H1 (cell line): Measurements from ENCODE around the gene MYBL2. TPM values are rescaled to one million over a fixed set of nuclear protein-coding genes. Genes with fewer than 3 reads are reported as not detected.
A peak's percentile ranks its signal among the peaks of the same experiment; 100 is the strongest.

Source experiments
- CTCF ChIA-PET: fragments of 300-600 bp; sonication (Branson Sonifier 250); formaldehyde crosslinking; loops from one replicate; lab custom pipeline; 2021; ENCODE audit not compliant: partially characterized antibody; lab: Charles Lee
- POLR2A ChIA-PET: fragments of 300-600 bp; sonication (Branson Sonifier 250); formaldehyde crosslinking; loops from one replicate; lab custom pipeline; 2021; ENCODE audit warnings: inconsistent platforms; ENCODE audit not compliant: partially characterized antibody; lab: Charles Lee
- DNase-seq, 2 experiments: peaks; one replicate each; pipeline versions ENCODE4 v3.0.0 to v3.0.0-alpha.2; 2010 to 2022; ENCODE audit warnings: low spot score in 2 of 2, low read depth in 1 of 2, mixed read lengths in 1 of 2
- FAIRE-seq: peaks from 2 replicates; lab custom pipeline; 2011; peaks lifted over from hg19 to GRCh38; lab: Jason Lieb, UNC
- H2AFZ ChIP-seq: 2 replicates; pipeline ENCODE4 v1.8.1; 2012; ENCODE audit warnings: low read length, inconsistent platforms
- H2AK5ac ChIP-seq: 2 replicates; pipeline ENCODE4 v1.6.1; 2013; ENCODE audit warnings: low read depth, low read length
- H2BK120ac ChIP-seq: replicated peaks from 2 replicates; pipeline ENCODE3; 2013; ENCODE audit warnings: low read depth, low read length, inconsistent platforms
- H2BK12ac ChIP-seq: 2 replicates; pipeline ENCODE4 v1.6.1; 2013; ENCODE audit warnings: low read depth, low read length
- H2BK15ac ChIP-seq: 2 replicates; pipeline ENCODE4 v1.6.1; 2013; ENCODE audit warnings: low read length
- H2BK20ac ChIP-seq: 2 replicates; pipeline ENCODE4 v1.6.1; 2013; ENCODE audit warnings: low read length
- H2BK5ac ChIP-seq: 2 replicates; pipeline ENCODE4 v1.6.1; 2013; ENCODE audit warnings: low read depth, low read length
- H3K14ac ChIP-seq: 2 replicates; pipeline ENCODE4 v1.6.1; 2013; ENCODE audit warnings: inconsistent platforms; ENCODE audit not compliant: insufficient read length
- H3K18ac ChIP-seq: 2 replicates; pipeline ENCODE4 v1.6.1; 2013; ENCODE audit warnings: low read length; ENCODE audit errors: extremely low read depth
- H3K23ac ChIP-seq: 2 replicates; pipeline ENCODE4 v1.6.1; 2013; ENCODE audit warnings: inconsistent platforms; ENCODE audit not compliant: insufficient read length
- H3K23me2 ChIP-seq: 2 replicates; pipeline ENCODE4 v1.6.1; 2013; ENCODE audit warnings: low read depth, low read length
- H3K27ac ChIP-seq: 2 replicates; pipeline ENCODE4 v1.6.1; 2011; ENCODE audit warnings: low read depth, low read length, inconsistent platforms
- H3K27me3 ChIP-seq, 4 experiments: replicated peaks in 1 of 4; 1 replicate in 1 of 4; 2 replicates in 3 of 4; pipeline versions ENCODE4 v1.6.1 to v1.8.1; 2011 to 2013; ENCODE audit warnings: low read length in 3 of 4, mild to moderate bottlenecking in 3 of 4, inconsistent platforms in 2 of 4, mixed read lengths in 2 of 4, moderate library complexity in 1 of 4; ENCODE audit not compliant: control insufficient read depth in 3 of 4, insufficient read depth in 3 of 4; ENCODE audit errors: extremely low read depth in 1 of 4
- H3K36me3 ChIP-seq, 4 experiments: 2 replicates each; pipeline versions ENCODE4 v1.6.1 to v1.8.1; 2011 to 2013; ENCODE audit warnings: mild to moderate bottlenecking in 4 of 4, low read length in 3 of 4, moderate library complexity in 2 of 4, control low read depth in 1 of 4, inconsistent platforms in 1 of 4; ENCODE audit not compliant: insufficient read depth in 4 of 4, control insufficient read depth in 2 of 4
- H3K4ac ChIP-seq: replicated peaks from 2 replicates; pipeline ENCODE3; 2013; ENCODE audit warnings: low read length, low read depth, mixed read lengths, inconsistent platforms; ENCODE audit not compliant: insufficient read length
- H3K4me1 ChIP-seq, 4 experiments: replicated peaks in 1 of 4; 1 replicate in 1 of 4; 2 replicates in 3 of 4; pipeline versions ENCODE4 v1.6.1 to v1.8.1; 2011 to 2013; ENCODE audit warnings: low read length in 3 of 4, inconsistent platforms in 2 of 4, mixed read lengths in 1 of 4; ENCODE audit not compliant: insufficient read depth in 4 of 4, control insufficient read depth in 3 of 4
- H3K4me2 ChIP-seq, 2 experiments: 2 replicates each; pipeline versions ENCODE4 v1.6.1 to v1.8.1; 2011 to 2013; ENCODE audit warnings: low read depth in 2 of 2, low read length in 2 of 2, control low read depth in 1 of 2, inconsistent platforms in 1 of 2, mild to moderate bottlenecking in 1 of 2; ENCODE audit not compliant: insufficient read depth in 1 of 2
- H3K4me3 ChIP-seq, 4 experiments: fragments of 200-600, 300-600 bp in 1 of 4; sonication (generic), shearing (Covaris generic), sonication (Bioruptor Twin) in 1 of 4; 2 replicates each; pipeline versions ENCODE4 v1.5.1 to v1.8.1; 2011 to 2016; ENCODE audit warnings: low read length in 4 of 4, low read depth in 3 of 4, control low read depth in 2 of 4, inconsistent platforms in 2 of 4, mild to moderate bottlenecking in 2 of 4, mixed read lengths in 1 of 4, moderate library complexity in 1 of 4; ENCODE audit not compliant: insufficient read depth in 2 of 4; ENCODE audit errors: extremely low read depth in 1 of 4
- H3K56ac ChIP-seq: replicated peaks from 2 replicates; pipeline ENCODE3; 2013; ENCODE audit warnings: low read depth, mild to moderate bottlenecking, mixed read lengths, low read length, inconsistent platforms; ENCODE audit not compliant: insufficient read length
- H3K79me1 ChIP-seq: 2 replicates; pipeline ENCODE4 v1.6.1; 2013; ENCODE audit warnings: low read depth, low read length, control low read depth
- H3K79me2 ChIP-seq, 2 experiments: 2 replicates each; pipeline versions ENCODE4 v1.6.1 to v1.8.1; 2012 to 2013; ENCODE audit warnings: low read length in 2 of 2, mild to moderate bottlenecking in 2 of 2, inconsistent platforms in 1 of 2; ENCODE audit not compliant: insufficient read depth in 2 of 2, control insufficient read depth in 1 of 2
- H3K9ac ChIP-seq, 4 experiments: replicated peaks in 1 of 4; 1 replicate in 1 of 4; 2 replicates in 3 of 4; pipeline versions ENCODE4 v1.6.1 to v1.8.1; 2011 to 2013; ENCODE audit warnings: low read depth in 3 of 4, low read length in 3 of 4, control low read depth in 2 of 4, mild to moderate bottlenecking in 2 of 4, moderate library complexity in 2 of 4, inconsistent platforms in 1 of 4; ENCODE audit errors: extremely low read depth in 1 of 4
- H3K9me3 ChIP-seq, 2 experiments: 2 replicates each; pipeline versions ENCODE4 v1.6.1 to v1.8.1; 2012 to 2013; ENCODE audit warnings: mild to moderate bottlenecking in 2 of 2, moderate library complexity in 2 of 2, control low read depth in 1 of 2, inconsistent platforms in 1 of 2, low read depth in 1 of 2, low read length in 1 of 2, mixed read lengths in 1 of 2; ENCODE audit not compliant: insufficient read depth in 2 of 2
- H4K20me1 ChIP-seq, 2 experiments: replicated peaks in 1 of 2; 2 replicates each; pipeline versions ENCODE3 to v1.8.1; 2011 to 2013; ENCODE audit warnings: inconsistent platforms in 2 of 2, low read length in 2 of 2, mild to moderate bottlenecking in 1 of 2; ENCODE audit not compliant: insufficient read depth in 2 of 2, control insufficient read depth in 1 of 2
- H4K5ac ChIP-seq: 2 replicates; pipeline ENCODE4 v1.6.1; 2013; ENCODE audit warnings: low read length, low read depth, mixed read lengths, inconsistent platforms; ENCODE audit not compliant: insufficient read length
- H4K8ac ChIP-seq: 2 replicates; pipeline ENCODE4 v1.8.0; 2013; ENCODE audit warnings: mild to moderate bottlenecking, moderate library complexity, low read length, inconsistent platforms; ENCODE audit not compliant: insufficient read depth; ENCODE audit errors: extremely low read depth
- H4K91ac ChIP-seq: replicated peaks from 2 replicates; pipeline ENCODE3; 2013; ENCODE audit warnings: low read length, mixed read lengths, inconsistent platforms; ENCODE audit not compliant: insufficient read length
- CBX8 ChIP-seq: fragments of 300-800, 300-1000 bp; sonication (generic); IDR thresholded peaks from 2 replicates; pipeline ENCODE4 v1.7.1; 2016; ENCODE audit warnings: low read depth, low read length, borderline replicate concordance
- WGBS, 2 experiments: shearing (Covaris generic) in 1 of 2; methylation state at CpG; one replicate each; pipeline versions ENCODE4 v1.1.6 to v1.1.7; 2013 to 2015; ENCODE audit warnings: low lambda C conversion rate in 2 of 2, mixed read lengths in 2 of 2, inconsistent platforms in 1 of 2, low coverage in 1 of 2, missing lambda C conversion rate in 1 of 2; ENCODE audit not compliant: insufficient replicate concordance in 2 of 2, insufficient coverage in 1 of 2, insufficient read length in 1 of 2; ENCODE audit errors: extremely low coverage in 1 of 2, missing lambda C conversion rate in 1 of 2; 5-methylcytosine and 5-hydroxymethylcytosine counted together
- polyA plus RNA-seq, 7 experiments: library from polyadenylated mRNA; depleted of rRNA in 3 of 7; stranded (reverse) in 5 of 7; unstranded in 2 of 7; fragments of >200 nt in 5 of 7; fragments of 200-250 nt in 2 of 7; gene quantifications; 1 replicate in 5 of 7; 2 replicates in 1 of 7; 4 replicates in 1 of 7; pipeline versions ENCODE4 v1.2.1 to v1.2.3, GENCODE V29; 2011 to 2013; ENCODE audit warnings: missing spikeins in 2 of 7, mixed read lengths in 2 of 7
- total RNA-seq: library from RNA; stranded (reverse); fragmentation: NEBNext Ultra II Directional; extraction: Animal tissue kit (Norgen Biotek cat#: 25700); gene quantifications from 2 replicates; pipeline ENCODE4 v1.2.1, GENCODE V29; 2021
- TF ChIP-seq, protein P1 (sequence below): IDR thresholded peaks from 2 replicates; pipeline ENCODE4 v1.6.1; 2011; ENCODE audit warnings: low read length, improper control_type of control experiment

MYBL2 gene
- total and polyA plus RNA-seq, 2 of the 8 experiments (the other 6 are each of a cell fraction or from before 2014, with no cell fraction given) = 75.3 to 207 TPM

GRCh38 chr20:43721429-43722152 is 54.7 kb downstream of the MYBL2 start:
- no peak overlapping the region for H2AFZ ChIP-seq

More at GRCh38 chr20:43721429-43722152, 54.7 kb downstream of the MYBL2 start:
- no peak overlapping the region for H3K56ac ChIP-seq
- POLR2A ChIA-PET = interaction anchor here (0.6 to 1.3 kb wide), 4 partner anchors 51 to 347 kb away, joined by 3 to 4 read pairs (median 4); no protein-coding TSS in a partner anchor
- H2BK120ac ChIP-seq = no peak overlapping the region
- H3K27ac ChIP-seq = no peak overlapping the region; the same call in 1 of the 2 replicates
- no peak overlapping the region for H4K91ac ChIP-seq
- H3K79me1 ChIP-seq = no peaks in the 10 kb centered on the region
- no peak overlapping the region for H2BK15ac ChIP-seq
- no peak overlapping the region for H3K9ac ChIP-seq
- no peaks in the 10 kb centered on the region for H3K36me3 ChIP-seq
- H3K27me3 ChIP-seq = no peaks in the 10 kb centered on the region; a peak in 1 of 7 replicates
- WGBS, 2 experiments = 63% methylated on average over 15 of the region's 15 CpGs; no CpG with 5 or more reads in 1 of the 2 experiments
- TF ChIP-seq CBX8 = no peak
- TF ChIP-seq, protein P1, sequence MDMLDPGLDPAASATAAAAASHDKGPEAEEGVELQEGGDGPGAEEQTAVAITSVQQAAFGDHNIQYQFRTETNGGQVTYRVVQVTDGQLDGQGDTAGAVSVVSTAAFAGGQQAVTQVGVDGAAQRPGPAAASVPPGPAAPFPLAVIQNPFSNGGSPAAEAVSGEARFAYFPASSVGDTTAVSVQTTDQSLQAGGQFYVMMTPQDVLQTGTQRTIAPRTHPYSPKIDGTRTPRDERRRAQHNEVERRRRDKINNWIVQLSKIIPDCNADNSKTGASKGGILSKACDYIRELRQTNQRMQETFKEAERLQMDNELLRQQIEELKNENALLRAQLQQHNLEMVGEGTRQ = peak; percentile 75
- TF ChIP-seq, all 59 proteins: peak for 1
- Histone ChIP-seq H3K18ac (peak overlapping the region; percentile 19; the same call in 1 of the 2 replicates), H3K14ac (no peak overlapping the region), H2BK5ac (no peak overlapping the region), H3K4me1 (peaks cover 0 to 12% (median 2%) of the 10 kb centered on the region in 4 experiments; a peak in 3 of 7 replicates), H4K8ac (no peak overlapping the region), H3K23ac (no peak overlapping the region), H2BK20ac (no peak overlapping the region), H3K4me2 (peak overlapping the region in 1 of 2 experiments; percentile 42; a peak in 2 of 4 replicates), H3K4ac (no peak overlapping the region), H2BK12ac (no peak overlapping the region), H4K20me1 (no peaks in the 10 kb centered on the region), H3K23me2 (0 out of 2 replicates have a peak, but pooled peaks cover 2% of the 10 kb centered on the region), H4K5ac (no peak overlapping the region), H3K9me3 (no peaks in the 10 kb centered on the region), H3K4me3 (no peak overlapping the region), H3K79me2 (no peaks in the 10 kb centered on the region), H2AK5ac (no peak overlapping the region)
- DNase-seq (peak in 1 of 2 experiments; percentile 51), FAIRE-seq (no peak)
- CTCF ChIA-PET = interaction anchor here (0.6 to 1.1 kb wide), 4 partner anchors 23 to 370 kb away, joined by 3 read pairs; no protein-coding TSS in a partner anchor
